Fibroblast of villous mesenchyme (primary cell): ENCODE results near the gene METTL24. TPM values are rescaled to one million over a fixed set of nuclear protein-coding genes. Genes with fewer than 3 reads are reported as not detected.

Source experiments
- DNase-seq: peaks from one replicate; pipeline ENCODE4 v3.0.0-alpha.2; 2010; ENCODE audit warnings: low read depth
- H3K4me3 ChIP-seq: 2 replicates; pipeline ENCODE4 v1.5.1; 2011; ENCODE audit warnings: low read depth, mild to moderate bottlenecking, low read length
- total RNA-seq: library from RNA; depleted of rRNA; stranded (reverse); fragments of >200 nt; gene quantifications from 2 replicates; pipeline ENCODE4 v1.2.3, GENCODE V29; 2012
- TF ChIP-seq, protein P1 (sequence below): IDR thresholded peaks from 2 replicates; pipeline ENCODE4 v1.5.1; 2012; ENCODE audit warnings: low read depth, mild to moderate bottlenecking, low read length; ENCODE audit not compliant: insufficient read depth

The METTL24 gene
- total RNA-seq, 1 donor, result not detected

GRCh38 chr6:110363748-110364147 lies 5.6 kb upstream of the METTL24 start:
- no peak for DNase-seq
- no peak overlapping the region for H3K4me3 ChIP-seq
- TF ChIP-seq, protein P1, sequence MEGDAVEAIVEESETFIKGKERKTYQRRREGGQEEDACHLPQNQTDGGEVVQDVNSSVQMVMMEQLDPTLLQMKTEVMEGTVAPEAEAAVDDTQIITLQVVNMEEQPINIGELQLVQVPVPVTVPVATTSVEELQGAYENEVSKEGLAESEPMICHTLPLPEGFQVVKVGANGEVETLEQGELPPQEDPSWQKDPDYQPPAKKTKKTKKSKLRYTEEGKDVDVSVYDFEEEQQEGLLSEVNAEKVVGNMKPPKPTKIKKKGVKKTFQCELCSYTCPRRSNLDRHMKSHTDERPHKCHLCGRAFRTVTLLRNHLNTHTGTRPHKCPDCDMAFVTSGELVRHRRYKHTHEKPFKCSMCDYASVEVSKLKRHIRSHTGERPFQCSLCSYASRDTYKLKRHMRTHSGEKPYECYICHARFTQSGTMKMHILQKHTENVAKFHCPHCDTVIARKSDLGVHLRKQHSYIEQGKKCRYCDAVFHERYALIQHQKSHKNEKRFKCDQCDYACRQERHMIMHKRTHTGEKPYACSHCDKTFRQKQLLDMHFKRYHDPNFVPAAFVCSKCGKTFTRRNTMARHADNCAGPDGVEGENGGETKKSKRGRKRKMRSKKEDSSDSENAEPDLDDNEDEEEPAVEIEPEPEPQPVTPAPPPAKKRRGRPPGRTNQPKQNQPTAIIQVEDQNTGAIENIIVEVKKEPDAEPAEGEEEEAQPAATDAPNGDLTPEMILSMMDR, result no peak

GRCh38 chr6:110360676-110361075 lies 2.5 kb upstream of the METTL24 start:
- no peak overlapping the region for H3K4me3 ChIP-seq
- TF ChIP-seq, protein P1, result no peak
- DNase-seq, result no peak

- DNase-seq, result no peak
- TF ChIP-seq, protein P1, result no peak
- H3K4me3 ChIP-seq, result no peak overlapping the region
These were observed 1.4 kb upstream of the METTL24 start for GRCh38 chr6:110359556-110359955.

DNA sequence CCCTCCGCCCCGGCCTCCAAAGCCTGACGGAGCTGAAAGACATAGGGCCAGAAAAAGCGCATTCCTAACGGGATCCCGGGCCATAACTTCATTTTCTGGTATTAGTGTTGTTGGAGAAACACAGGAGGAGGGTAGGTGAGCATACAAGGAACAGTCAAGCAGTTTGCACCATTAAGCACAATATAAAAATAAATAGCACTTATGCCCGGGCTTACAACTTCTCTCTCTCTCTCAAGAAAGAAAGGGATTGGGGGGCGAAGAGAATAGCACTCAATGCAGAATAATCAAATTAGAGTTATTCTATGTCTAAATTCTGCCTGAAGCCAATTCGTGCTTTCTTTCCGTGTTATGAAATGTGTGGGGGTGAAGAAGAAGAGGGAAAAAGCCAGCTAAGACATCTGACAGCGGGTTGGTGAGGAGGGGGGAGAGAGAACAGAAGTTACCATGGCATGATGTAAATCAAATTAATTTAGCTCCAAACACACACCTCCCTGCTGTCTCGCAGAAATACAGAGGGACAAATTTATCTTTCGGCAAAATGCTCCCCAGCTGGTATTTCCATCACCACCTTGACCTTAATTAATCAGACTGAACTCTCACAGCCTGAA lies 508 bp upstream of the METTL24 start:
- DNase-seq, result no peak
- TF ChIP-seq, protein P1, result no peak
- H3K4me3 ChIP-seq, result peak overlapping the region; percentile 36

DNA sequence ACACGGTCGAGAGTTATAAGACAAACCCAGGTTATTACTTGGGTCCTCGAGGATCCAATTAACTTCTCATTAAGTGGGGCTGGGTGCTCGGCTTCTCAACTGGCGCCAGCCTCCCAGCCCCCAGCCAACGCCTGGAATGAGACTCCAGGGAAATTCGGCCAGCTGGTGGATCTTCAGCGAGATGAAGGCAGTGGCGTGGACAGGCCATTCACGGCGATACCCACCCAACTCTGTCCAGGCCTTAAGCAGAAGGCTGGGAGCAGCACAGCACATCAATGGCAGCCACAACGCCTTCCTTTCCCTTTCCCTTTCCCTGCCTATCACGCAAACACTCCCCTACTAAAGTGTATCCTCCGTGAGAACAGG lies 868 bp downstream of the METTL24 start:
- DNase-seq, result no peak
- TF ChIP-seq, protein P1, result no peak
- H3K4me3 ChIP-seq, result peak overlapping the region; percentile 52

- TF ChIP-seq, protein P1, result no peak
- H3K4me3 ChIP-seq, result no peak overlapping the region
- DNase-seq, result no peak
These were observed 1.4 kb downstream of the METTL24 start for GRCh38 chr6:110356778-110357177.

DNA sequence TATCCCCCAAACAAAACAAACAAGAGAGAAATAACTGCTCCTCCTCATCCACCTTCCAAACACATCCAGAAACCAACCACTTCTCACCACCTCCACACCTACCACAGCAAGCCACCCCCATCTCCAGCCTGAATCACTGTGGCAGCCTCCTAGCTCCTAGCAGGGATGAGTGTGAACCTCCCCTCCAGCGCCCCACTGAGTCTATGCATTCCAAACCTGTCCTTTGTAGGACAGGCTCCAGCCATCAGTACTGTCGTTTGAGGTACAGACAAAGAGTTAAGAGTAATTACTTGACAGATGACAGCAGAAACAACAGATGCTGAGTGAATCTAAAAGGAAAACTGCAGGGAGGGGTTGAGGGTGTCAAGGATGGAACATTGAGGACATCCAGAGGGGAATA lies 2.4 kb downstream of the METTL24 start:
- TF ChIP-seq, protein P1, result no peak
- H3K4me3 ChIP-seq, result no peak overlapping the region
- DNase-seq, result no peak
